Activated gamma-delta T cell treated with Interleukin-2 at 50 U/mL for 16 hours (primary cell): ENCODE measurements around the gene CHGA.

Experiments
- DNase-seq: peaks from one replicate; pipeline ENCODE4 v3.0.0-alpha.2; 2020

CHGA gene, protein sequence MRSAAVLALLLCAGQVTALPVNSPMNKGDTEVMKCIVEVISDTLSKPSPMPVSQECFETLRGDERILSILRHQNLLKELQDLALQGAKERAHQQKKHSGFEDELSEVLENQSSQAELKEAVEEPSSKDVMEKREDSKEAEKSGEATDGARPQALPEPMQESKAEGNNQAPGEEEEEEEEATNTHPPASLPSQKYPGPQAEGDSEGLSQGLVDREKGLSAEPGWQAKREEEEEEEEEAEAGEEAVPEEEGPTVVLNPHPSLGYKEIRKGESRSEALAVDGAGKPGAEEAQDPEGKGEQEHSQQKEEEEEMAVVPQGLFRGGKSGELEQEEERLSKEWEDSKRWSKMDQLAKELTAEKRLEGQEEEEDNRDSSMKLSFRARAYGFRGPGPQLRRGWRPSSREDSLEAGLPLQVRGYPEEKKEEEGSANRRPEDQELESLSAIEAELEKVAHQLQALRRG

DNA sequence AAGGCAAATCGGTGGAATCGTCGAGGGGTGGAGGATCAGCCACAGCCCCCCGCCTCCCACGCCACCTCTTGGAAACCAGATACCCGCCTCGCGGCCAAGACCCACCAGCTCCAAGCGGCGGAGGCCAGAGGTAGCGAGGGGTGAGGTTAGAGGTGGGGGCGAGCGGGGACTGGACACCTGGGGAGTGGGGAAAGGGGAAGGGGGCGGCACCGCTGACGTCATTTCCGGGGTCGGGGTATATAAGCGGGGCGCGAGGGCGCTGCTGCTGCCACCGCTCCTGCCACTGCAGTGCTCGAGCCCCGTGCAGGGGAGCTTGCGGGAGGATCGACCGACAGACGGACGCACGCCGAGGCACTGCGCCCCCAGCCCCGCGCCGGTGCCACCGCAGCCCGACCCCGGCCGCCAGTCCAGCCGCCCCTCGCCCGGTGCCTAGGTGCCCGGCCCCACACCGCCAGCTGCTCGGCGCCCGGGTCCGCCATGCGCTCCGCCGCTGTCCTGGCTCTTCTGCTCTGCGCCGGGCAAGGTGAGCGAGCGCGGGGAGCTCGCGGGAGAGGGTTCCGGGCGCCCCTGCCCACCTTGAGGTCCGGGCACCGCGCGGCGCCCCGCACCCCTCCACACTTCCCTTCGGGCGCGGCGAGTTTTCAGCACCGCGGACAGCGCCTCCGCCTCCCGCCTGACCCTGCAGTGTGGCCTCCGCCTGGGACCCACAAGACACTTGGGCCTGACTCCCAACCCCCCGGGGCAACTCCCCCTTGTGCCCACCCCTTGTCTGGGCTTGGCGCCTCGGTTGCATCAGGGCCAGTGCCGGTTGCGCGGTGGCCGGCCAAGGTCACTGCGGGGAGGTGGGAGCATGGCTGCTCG lies at the start of gene CHGA:
Gene CHGA, plus strand, starts transcription at position 268 of the 861 bp plus-strand sequence. Its CDS starts 210 bp downstream, at position 478.
- DNase-seq: peak; percentile 45

DNA sequence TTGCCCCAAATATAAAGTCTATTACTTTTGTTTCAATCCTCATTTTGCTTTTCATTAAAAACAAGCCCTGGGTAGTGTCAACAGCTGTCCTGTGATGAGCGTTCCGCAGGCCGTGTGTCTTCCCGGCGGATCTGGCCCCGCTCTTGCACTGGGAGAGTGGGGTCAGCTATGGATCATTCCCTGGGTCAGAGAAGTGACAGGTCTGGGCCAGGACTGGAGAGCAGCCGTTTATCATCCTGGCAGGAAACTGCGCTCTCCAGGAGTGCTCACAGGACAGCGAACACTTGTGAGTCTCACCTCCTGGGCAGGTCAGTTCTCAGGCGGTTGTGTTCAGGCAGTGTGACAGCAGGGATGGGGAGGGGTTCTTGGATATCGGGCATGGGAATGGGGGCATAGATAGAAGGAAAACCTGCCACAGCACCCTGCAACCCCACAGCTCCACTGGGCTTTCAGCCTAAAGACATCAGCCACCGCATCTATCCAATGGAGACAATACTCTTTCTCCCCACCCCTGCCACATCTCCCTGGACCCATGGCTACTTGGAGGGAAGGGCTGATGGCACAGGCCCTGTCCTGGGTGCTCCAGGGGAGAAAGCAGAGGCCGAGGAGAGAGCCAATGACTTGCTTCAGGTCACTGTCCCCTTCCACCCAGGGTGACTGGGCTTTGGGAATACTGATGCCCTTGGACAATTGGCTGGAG lies 47.8 kb upstream of the CHGA start:
- DNase-seq: no peak

DNA sequence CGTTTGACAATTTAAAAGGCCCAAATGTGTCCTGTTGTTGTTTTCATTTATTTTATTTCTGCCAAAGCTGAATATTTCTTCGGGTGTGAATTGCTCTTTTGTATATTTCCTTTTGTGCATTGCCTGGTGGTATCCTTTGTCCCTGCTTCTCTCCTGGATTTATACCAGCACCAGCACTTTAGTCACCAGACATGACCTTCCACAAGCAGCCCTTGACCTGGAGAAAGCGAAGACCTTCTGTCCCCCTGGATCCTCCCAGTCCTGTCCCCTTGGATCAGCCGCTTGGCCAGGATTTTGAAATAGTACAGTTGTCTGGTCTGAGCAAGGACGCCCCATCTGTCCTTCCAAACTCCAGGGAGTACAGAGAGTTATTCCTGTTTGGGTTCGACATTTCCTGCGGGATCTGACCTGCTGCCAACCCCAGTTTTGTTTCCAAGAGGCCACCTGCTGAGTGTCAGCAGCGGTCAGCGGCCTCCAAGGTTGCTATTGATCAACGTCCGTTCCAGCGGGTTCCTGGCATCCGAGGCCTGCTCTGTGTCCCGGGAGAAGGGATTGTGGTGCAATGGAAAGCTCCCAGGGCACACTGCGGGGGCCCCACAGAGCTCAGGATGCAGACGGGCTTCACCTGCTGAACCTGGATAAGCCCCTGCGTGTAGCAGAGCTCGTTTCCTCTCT lies 45.1 kb upstream of the CHGA start:
- DNase-seq: no peak

DNA sequence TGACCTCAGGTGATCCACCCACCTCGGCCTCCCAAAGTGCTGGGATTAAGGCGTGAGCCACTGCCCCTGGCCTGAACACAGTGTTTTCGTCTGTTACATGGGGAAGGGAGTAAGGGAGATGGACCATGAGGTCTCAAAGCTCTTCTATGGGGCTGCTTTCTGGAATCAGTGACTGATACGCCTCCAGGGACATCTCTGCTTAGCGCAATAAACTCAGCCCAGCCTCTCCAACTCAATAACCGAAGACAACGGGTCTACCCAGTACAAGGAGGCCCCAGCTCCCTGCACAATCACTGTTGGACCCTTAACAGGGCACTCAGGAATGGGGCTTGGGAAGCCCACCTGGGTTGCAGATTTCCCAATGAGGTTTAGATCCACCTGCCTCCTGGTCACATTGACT lies 42.6 kb upstream of the CHGA start:
- DNase-seq: no peak

DNA sequence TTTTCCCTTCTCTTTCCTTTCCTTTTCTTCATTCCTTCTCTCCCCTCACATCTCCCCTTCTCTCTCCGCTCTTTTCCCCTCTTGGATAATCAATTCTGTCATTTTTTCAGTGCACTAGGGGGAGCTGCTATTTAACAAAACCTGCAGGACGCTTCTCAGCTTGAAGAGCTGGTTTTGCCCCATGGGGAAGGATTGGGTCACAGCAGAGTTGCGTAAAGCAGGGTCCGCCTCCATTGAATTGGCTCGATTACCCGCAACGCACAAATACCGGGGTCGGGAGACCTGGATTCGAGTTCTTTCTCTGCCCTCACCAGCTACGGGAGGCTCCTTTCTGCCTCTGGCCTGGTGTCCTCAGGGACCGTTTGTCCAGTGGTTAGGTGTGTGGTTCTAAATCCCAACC lies 42.1 kb upstream of the CHGA start:
- DNase-seq: no peak

DNA sequence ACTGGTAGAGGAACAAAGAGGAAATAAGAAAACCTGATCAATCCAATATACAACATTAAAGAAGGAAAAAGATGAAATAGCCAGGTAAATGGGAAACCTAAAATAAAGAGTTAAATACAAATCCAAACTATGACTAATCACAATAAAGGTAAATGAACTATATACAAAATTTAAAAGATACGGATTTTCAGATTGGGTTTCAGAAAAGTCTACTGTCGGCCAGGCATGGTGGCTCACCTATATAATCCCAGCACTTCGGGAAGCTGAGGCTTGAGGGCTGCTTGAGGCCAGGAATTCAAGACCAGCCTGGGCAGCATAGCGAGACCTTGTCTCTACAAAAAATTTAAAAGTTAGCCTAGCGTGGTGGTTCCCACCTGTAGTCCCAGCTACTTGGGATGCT lies 39.9 kb upstream of the CHGA start:
- no peak for DNase-seq

DNA sequence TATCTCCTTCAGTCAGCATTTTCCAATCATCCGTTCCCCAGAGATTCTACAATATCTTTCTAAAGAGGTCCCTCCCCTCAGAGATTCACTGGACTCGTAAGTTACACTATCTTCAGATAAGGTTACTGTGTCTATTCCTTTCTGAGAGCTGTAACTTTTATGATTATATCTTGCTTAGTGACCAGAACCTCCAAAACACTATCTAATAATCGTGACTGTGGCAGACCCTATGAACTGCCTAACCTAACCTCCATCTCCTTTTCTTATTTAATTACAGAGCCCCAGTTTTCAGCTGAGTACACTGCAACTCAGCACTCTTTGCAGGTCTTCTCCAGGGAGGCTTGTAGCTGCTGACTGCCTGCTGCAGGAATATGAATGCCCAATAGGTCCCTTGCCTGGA lies 38.5 kb upstream of the CHGA start:
- DNase-seq: no peak

DNA sequence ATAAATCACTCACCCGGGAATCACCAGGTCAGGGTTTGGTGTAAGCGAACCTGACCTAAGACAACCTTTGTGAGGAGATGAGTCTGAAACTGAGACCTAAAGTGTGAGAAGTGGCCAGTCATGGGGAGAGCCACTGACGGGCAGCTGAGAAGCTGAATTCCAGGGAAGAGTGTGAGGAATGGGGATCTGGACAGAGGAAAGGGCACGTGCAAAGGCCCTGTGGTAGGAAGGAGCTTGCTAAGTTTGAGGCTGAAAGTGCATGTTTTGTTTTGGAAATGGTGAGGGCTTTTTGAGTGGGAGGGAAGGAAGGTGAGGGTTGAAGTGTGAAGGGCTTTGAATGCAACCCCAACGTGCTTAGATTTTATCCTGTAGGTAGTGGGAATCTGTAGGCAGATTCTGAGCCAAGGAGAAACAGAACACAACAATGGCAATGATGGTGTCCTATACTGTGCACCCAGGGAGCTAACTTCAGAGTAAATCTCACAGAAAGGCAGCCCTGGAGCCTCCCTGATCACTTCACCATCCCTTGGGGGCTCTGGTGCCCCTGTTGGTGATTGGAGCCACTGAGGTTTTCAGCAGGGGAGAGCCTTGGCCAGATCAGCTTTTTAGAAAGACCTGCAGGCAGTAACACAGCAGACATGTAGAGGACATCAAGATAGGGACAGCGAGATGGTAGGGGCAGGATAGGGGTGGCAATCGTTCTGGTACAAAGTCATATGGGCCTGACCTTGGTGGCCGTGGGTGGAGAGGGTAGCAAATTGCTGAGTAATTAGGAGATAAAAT lies 37.5 kb upstream of the CHGA start:
- DNase-seq: no peak

DNA sequence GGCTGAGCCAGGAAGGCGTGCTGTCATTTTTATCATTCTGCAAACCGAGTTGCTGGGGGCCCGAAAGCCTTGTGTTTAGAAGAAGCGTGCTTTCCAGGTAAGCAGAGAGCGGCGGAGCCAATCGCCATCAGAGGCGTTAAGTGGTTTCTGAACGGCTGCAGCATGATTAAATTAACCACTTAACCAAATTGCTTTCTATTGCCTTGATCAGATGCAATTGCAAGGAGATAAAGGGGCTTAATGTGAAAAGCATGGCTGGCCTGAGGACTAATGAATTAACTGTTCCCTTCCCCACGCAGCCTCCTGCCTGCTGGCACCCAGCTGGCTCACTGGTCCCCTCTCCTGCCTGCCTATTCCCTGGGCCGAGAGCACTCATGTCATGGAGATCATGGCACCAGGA lies 36.6 kb upstream of the CHGA start:
- no peak for DNase-seq

DNA sequence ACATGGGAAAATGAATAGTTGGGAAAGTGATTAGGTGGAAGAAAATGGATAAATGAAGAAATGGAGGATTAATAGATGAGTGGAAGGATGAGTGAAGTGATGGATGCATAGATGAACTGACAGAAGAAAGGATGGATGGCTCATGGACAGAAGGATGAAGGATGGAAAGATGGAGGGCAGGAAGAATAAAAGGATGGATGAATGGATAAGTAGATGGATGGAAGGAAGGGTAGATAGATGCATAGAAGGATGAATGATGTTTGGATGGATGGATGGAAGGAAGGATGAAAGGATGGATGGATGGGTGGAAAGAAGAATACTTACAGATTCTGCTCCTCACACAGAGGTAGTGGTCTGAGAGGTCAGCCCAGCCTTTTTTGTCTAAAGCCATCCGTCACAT lies 35.8 kb upstream of the CHGA start:
- DNase-seq: no peak

DNA sequence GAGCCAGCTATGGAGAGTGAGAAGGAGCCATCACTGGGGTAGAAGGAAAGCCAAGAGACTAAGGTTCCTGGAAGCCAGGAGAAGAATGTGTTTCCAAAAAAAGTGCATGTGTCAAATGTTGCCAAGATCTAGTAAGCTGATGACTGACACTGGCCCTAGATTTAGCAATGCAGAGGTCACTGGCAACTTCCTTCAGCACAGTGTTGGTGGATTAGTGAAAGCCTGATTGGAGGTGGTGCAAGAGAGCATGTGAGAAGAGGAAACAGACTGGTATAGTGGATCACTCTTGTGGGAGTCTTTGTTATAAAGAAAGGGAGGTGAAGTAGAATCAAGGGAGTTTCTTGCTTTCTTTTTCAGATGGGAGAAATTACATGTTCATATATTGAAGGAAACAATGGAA lies 34.1 kb upstream of the CHGA start:
- DNase-seq: no peak

DNA sequence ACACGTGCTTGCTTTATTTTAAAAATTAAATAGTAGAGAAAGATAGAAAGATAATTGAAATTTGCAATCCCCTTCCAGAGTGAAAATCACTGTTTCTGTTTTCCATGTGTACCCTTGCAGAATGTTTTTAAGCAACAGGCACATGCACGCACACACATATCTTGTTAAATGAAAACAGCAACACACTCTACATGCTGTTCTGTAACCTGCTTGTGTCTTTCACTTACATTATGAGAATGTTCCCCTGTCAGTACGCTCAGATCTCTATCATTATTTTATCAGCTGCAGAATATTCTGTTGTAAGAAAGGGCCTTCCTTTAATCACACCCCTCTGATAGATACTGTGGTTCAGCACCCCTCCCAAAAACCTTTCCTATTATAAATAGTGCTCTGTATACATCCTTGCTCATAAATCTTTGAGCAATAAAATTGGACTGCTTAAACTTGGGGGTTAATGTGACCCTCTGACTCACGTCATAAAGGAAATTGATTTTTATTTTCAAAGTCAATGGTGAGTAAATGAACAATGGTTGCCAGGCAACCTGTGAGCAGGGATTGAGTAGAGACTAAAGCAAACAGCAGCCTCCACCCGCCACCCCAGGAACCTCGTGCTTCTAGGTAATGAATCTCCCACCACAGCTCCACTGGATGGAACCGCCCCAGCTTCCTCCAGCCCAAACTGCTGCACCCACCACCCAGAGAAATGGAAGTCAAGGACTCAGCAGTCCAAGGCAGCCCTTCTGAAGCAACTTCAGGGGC lies 31.9 kb upstream of the CHGA start:
- no peak for DNase-seq

DNA sequence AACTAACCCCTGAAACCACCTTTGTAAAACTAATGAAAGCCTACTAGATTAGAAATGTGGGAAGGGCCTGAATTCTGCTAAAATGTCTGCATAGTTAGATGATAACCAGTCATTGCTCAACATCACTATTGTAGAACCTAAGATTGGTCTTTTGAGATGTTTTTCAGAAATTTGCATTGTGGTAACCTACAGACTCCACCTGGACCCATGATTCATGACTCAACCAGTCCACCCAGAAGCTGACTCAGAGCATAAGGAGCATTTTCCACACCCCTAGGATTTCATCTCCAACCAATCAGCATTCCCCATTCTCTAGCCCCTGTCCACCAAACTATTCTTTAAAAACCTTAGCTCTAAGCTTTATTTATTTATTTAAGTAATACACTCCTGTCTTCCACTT lies 30.4 kb upstream of the CHGA start:
- no peak for DNase-seq

DNA sequence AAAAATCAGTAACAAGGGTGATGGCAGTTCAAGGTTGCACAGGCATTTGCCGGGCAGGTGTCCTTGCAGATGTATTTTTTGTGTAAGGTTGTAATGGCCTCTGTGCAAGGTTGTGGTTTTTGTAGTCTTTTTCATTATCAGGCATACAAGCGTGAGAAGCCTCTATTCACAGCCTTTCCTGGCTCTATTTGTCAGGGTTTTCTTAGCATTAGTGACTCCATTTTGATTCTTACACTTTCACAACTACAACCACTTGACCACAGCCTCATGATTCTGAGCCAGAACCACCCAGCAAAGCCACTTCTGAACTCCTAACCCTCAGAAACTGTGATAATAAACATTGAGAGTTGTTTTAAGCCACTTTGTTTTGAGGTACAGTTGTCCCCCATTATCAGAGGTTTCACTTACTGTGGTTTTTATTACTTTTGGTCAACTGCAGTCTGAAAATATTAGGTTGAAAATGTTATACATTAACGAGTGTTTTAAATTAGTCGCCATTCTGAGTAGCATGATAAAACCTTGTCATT lies 27.5 kb upstream of the CHGA start:
- no peak for DNase-seq

DNA sequence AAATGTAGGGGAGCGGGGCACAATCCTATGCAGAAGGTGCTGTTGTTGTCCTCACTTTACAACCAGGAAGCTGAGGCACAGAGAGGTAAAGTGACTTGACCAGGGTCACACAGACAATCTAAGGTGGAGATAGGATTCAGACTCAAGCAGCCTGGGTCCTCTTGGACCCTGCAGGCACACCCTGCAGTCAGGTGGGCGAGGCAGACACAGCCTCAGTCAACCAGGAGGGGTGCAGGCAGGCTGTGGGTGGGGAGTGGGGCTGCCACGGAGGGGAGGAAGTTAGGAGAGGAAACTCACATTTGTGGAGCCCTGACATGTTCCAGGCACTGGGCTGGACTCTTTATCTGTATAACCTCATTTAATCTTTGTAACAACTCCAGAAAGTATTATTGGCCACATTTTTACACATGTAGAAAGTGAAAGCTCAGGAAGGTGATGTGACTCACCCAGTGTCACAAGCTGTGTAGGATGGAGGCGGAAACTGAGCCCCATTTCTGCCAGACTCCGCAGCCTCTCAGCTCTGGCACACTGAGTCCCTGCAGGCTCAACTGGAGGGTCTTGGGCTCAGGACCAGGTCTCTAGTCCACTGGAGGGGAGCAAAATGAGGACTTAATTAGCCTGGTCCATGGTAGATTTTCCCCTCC lies 24.9 kb upstream of the CHGA start:
- no peak for DNase-seq

DNA sequence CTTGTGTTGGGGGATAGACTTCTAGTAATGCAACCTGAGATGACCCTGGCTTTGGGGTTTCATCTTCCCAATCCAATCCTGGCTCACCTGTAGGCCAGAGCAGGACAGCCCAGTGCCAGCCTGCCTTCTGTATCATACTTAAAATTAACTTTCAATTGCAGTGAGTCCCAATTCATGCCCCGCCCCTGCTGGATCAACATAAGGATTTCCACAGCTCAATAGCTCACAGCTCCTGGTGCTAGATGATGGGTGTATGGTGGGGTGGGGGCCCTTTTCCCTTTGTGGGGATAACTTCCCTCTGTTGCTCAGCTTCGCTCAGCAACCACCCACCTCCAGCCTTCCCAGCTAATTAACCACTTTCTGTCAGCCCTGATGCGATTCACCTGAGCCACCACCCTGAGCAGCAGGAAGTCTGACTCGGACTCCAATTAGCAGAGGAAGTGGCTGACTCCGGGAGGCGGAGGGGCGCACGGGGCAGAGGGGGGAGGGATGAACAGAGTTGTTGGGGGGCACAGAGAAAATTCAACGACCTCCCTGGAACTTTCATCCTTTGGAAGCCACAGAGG lies 24.3 kb upstream of the CHGA start:
- DNase-seq: no peak

DNA sequence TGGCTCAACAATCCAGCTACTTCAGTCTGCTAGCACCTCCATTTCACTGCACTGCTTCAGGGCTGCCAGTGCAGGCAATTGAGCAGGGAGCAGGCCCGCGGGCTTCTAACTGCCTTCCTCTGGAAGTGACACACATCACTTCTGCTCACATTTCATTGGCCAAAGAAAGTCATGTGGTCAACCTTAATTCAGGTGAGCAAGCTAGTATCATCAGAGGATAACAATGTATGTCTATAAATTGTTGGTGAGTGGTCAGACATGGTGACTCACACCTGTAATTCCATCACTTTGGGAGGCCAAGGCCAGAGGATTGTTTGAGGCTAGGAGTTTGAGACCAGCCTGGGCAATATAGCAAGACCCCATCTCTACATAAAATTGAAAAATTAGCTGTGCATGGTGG lies 22.3 kb upstream of the CHGA start:
- DNase-seq: no peak

DNA sequence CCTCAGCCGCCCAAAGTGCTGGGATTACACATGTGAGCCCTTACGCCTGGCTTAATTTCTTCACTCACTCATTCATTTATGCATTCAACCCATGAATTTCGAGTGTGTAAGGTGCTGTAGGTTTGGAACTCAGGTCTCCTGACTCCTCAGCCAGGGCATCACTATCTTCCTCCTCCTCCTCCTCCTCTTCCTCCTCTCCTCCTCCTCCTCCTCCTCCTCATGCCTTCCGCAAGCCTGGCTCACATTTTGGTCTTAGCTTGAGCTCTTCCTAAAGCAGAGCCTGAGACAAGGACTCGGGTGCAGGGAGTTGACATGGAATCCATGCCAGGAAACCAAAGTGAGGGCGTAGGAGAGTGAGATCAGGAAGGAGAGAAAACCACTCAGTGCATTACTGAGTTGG lies 20.8 kb upstream of the CHGA start:
- DNase-seq: no peak

DNA sequence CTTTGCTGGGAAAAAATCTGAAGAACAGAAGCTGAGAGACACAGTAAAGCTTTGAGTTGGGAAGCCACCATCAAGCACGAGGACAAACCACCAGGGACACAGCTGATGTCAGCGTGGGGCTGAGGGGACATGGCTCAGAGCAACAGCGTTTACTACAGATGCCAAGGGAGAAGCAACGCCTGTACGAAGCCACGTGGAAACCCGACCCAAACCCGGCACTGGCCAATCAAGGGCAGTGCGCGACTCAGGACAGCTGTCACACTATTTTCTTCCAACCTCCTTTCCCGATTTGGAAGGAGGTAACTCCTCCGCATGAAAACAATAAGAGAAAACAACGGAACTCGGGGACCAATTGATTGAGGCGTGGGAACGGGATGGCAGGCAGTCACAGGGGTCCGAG lies 20.2 kb upstream of the CHGA start:
- DNase-seq: no peak

DNA sequence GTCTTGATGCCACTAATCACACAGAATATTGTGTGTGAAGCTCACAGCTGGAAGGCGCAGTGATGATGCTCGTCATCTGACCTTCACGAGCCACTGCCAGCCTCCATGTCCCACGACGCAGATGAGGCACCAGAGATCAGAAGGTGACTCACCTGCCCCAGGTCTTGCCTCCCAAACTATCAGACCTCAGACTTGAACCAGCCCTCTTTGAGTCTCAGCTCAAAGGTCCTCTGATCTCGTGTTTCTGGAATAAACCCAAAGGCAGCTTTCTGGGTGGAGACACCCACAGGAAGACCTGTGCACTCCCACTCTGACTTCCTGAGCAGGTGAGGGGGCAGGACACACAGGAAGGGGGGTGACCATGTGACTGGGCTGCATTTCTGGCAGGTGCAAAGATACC lies 19.6 kb upstream of the CHGA start:
- no peak for DNase-seq
